ENCODE data around the gene TXLNA. TPM values are rescaled to one million over a fixed set of nuclear protein-coding genes. Genes with fewer than 3 reads are reported as not detected.

TXLNA gene
- polyA plus RNA-seq, 1 experiment: 38.5 TPM

GRCh38 chr1:32186077-32186476 is 6.6 kb downstream of the TXLNA start:
- peaks cover 36% of the 10 kb centered on the region for H3K36me3 ChIP-seq (ENCODE audit: control insufficient read depth, insufficient read depth, low read length)
- POLR2A ChIA-PET: interaction anchor here (0.6 kb wide), 1 partner anchor 140 kb away, joined by 4 read pairs; no protein-coding TSS in a partner anchor

GRCh38 chr1:32186491-32186890 is 7.0 kb downstream of the TXLNA start:
- DNase-seq (ENCODE audit: low read depth): no peak
- peaks cover 40% of the 10 kb centered on the region for H3K36me3 ChIP-seq (ENCODE audit: control insufficient read depth, insufficient read depth, low read length)
- ChIA-PET CTCF (no interaction called here), POLR2A (interaction anchor here (0.6 kb wide), 1 partner anchor 140 kb away, joined by 4 read pairs; no protein-coding TSS in a partner anchor)
- H3K27me3 ChIP-seq (ENCODE audit: control insufficient read depth, insufficient read depth, low read length): no peaks in the 10 kb centered on the region
- TF ChIP-seq, protein P1, sequence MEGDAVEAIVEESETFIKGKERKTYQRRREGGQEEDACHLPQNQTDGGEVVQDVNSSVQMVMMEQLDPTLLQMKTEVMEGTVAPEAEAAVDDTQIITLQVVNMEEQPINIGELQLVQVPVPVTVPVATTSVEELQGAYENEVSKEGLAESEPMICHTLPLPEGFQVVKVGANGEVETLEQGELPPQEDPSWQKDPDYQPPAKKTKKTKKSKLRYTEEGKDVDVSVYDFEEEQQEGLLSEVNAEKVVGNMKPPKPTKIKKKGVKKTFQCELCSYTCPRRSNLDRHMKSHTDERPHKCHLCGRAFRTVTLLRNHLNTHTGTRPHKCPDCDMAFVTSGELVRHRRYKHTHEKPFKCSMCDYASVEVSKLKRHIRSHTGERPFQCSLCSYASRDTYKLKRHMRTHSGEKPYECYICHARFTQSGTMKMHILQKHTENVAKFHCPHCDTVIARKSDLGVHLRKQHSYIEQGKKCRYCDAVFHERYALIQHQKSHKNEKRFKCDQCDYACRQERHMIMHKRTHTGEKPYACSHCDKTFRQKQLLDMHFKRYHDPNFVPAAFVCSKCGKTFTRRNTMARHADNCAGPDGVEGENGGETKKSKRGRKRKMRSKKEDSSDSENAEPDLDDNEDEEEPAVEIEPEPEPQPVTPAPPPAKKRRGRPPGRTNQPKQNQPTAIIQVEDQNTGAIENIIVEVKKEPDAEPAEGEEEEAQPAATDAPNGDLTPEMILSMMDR (IDR thresholded peaks at IDR 0.05; ENCODE audit: insufficient read depth, low read depth, low read length): no peak
- no peak overlapping the region for H3K4me3 ChIP-seq (ENCODE audit: low read depth, low read length)

More at GRCh38 chr1:32186077-32186476, 6.6 kb downstream of the TXLNA start:
- CTCF ChIA-PET: interaction anchor here (0.6 kb wide), 1 partner anchor 1031 kb away, joined by 3 read pairs; no protein-coding TSS in a partner anchor
- no peaks in the 10 kb centered on the region for H3K27me3 ChIP-seq (ENCODE audit: control insufficient read depth, insufficient read depth, low read length)
- DNase-seq (ENCODE audit: low read depth): no peak
- TF ChIP-seq, protein P1 (IDR thresholded peaks at IDR 0.05; ENCODE audit: insufficient read depth, low read depth, low read length): no peak
- H3K4me3 ChIP-seq (ENCODE audit: low read depth, low read length): no peak overlapping the region

- no peaks in the 10 kb centered on the region for H3K27me3 ChIP-seq (ENCODE audit: control insufficient read depth, insufficient read depth, low read length)
- peaks cover 49% of the 10 kb centered on the region for H3K36me3 ChIP-seq (ENCODE audit: control insufficient read depth, insufficient read depth, low read length)
- CTCF ChIA-PET: no interaction called here
- no peak overlapping the region for H3K4me3 ChIP-seq (ENCODE audit: low read depth, low read length)
- POLR2A ChIA-PET: no interaction called here
- no peak for DNase-seq (ENCODE audit: low read depth)
- TF ChIP-seq, protein P1 (IDR thresholded peaks at IDR 0.05; ENCODE audit: insufficient read depth, low read depth, low read length): no peak
Measured at GRCh38 chr1:32187850-32188249, 8.4 kb downstream of the TXLNA start.

DNA sequence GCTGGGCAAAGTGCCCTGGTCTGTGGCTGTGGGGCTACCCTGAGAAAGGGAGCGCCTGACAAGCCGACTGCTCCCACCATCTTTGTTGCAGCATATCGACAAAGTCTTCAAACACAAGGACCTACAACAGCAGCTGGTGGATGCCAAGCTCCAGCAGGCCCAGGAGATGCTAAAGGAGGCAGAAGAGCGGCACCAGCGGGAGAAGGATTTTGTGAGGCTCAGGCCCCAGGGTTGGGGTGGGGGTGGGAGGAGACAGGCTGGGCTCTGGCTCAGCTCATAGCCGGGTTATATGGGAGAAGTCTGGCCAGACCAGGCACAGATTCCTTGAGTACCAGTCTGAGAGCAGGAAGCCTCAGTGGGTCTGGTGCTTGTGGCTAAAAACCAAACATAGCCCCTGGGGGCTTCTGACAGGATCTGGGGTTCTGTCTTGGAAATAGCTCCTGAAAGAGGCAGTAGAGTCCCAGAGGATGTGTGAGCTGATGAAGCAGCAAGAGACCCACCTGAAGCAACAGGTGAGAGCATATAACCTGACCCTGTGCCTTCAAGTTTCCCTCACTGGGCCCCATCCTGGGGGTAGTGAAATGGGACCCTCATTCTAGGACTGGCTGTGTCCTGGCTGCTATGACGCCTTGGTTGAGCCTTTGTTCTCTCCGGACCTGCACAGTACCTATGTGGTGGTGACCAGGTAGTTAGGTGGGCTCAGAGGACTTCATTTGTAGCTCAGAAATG is 12.9 kb downstream of the TXLNA start:
- Histone ChIP-seq H3K4me3 (ENCODE audit: low read depth, low read length) (no peak overlapping the region), H3K27me3 (ENCODE audit: control insufficient read depth, insufficient read depth, low read length) (no peaks in the 10 kb centered on the region), H3K36me3 (ENCODE audit: control insufficient read depth, insufficient read depth, low read length) (peaks cover 72% of the 10 kb centered on the region)
- CTCF ChIA-PET: interaction anchor here (0.9 to 1.1 kb wide), 2 partner anchors 9 to 12 kb away, joined by 3 read pairs; no protein-coding TSS in a partner anchor
- no peak for DNase-seq (ENCODE audit: low read depth)
- POLR2A ChIA-PET: no interaction called here
- TF ChIP-seq, protein P1 (IDR thresholded peaks at IDR 0.05; ENCODE audit: insufficient read depth, low read depth, low read length): no peak

DNA sequence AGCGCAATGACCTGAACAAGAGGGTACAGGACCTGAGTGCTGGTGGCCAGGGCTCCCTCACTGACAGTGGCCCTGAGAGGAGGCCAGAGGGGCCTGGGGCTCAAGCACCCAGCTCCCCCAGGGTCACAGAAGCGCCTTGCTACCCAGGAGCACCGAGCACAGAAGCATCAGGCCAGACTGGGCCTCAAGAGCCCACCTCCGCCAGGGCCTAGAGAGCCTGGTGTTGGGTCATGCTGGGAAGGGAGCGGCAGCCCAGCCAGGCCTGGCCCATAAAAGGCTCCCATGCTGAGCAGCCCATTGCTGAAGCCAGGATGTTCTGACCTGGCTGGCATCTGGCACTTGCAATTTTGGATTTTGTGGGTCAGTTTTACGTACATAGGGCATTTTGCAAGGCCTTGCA is 15.5 kb downstream of the TXLNA start:
- POLR2A ChIA-PET: no interaction called here
- H3K4me3 ChIP-seq (ENCODE audit: low read depth, low read length): no peak overlapping the region
- H3K27me3 ChIP-seq (ENCODE audit: control insufficient read depth, insufficient read depth, low read length): no peaks in the 10 kb centered on the region
- TF ChIP-seq, protein P1 (IDR thresholded peaks at IDR 0.05; ENCODE audit: insufficient read depth, low read depth, low read length): no peak
- no peak for DNase-seq (ENCODE audit: low read depth)
- CTCF ChIA-PET: interaction anchor here (1.4 kb wide), 1 partner anchor 86 kb away, joined by 4 read pairs; no protein-coding TSS in a partner anchor
- H3K36me3 ChIP-seq (ENCODE audit: control insufficient read depth, insufficient read depth, low read length): peaks cover 58% of the 10 kb centered on the region

Measured in BJ (cell line).